NCI-H2029 treated with DMSO at 0.1 percent for 48 hours (cell line): ENCODE measurements around the gene NPAS2.

Experiments used
- DNase-seq: peaks from one replicate; lab custom pipeline; 2025; lab: John Stamatoyannopoulos, UW

The NPAS2 gene

DNA sequence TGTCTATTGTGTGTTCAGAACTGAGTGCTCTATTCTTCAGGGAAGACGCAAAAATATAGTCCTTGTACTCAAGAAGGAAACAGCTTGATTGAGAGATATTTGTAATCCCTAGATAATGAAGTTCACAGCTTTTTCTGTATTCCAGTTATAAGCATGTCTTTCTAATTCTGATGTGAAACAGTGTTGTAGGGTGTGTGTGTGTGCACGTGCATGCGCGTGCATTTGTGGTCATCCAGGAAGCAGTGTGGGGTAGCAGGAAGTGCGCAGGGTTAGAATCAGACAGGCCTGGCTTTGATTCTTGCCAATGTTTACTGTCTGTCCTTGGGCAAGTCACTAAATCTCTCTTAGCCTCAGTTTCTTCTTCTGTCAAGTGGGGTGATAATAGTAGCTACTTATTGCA lies 87.9 kb downstream of the NPAS2 start:
- DNase-seq: no peak

GRCh38 chr2:100909534-100910081 lies 89.7 kb downstream of the NPAS2 start:
- DNase-seq: no peak

DNA sequence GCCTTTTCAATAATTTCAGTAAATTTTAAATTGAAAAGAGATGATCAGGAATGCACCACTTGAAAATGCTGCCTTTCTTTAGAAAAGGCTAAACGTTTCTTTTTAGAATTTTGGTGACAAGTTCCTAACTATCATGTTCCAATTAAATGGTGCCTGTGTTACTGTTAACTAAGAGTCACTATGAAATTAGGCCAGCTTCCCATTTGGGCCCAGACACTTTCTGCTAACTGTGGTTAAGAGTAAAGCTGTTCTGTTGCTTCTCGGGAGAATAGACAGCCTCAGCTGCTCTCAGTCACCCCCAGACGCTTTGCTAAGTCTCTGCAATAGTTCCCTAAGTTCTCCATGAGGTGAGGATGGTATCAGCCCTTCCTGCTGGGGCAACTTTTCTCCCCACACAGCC lies 90.2 kb downstream of the NPAS2 start:
- DNase-seq: no peak

- no peak for DNase-seq
Measured at GRCh38 chr2:100919316-100919715, 99.4 kb downstream of the NPAS2 start.

- no peak for DNase-seq
Measured at GRCh38 chr2:100921685-100922161, 101.8 kb downstream of the NPAS2 start.

DNA sequence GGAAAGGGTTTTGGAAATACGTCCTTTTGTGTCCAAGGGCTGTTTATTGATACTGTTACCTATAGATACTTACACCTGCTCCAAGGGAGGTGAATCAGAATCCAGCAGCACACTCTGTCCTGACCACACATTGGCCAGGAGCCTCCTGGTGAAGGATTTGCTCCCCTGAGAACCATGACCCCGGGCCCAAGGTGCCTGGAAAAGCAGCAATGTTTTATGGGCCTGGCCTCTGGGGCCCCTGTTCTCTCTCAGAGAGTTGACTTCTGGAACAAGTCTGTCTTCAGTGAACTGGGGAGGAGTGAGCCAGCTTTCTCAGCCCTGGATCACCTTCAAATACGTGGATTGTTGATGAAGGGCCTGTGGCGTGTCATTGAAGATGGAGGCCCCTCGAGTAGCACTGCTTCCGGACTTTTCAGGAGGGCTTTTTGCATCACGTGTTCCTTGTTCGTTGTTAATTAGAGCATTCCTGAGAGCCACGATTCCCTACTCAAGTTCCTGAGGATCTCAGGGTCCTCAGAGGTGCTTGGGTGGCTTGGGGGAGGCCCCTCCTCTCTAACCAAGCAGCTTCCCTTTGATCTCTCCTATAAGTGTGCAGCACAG lies 103.6 kb downstream of the NPAS2 start:
- no peak for DNase-seq

GRCh38 chr2:100924122-100924519 lies 104.2 kb downstream of the NPAS2 start:
- no peak for DNase-seq

- no peak for DNase-seq
Measured at GRCh38 chr2:100924520-100925451, 104.8 kb downstream of the NPAS2 start.

DNA sequence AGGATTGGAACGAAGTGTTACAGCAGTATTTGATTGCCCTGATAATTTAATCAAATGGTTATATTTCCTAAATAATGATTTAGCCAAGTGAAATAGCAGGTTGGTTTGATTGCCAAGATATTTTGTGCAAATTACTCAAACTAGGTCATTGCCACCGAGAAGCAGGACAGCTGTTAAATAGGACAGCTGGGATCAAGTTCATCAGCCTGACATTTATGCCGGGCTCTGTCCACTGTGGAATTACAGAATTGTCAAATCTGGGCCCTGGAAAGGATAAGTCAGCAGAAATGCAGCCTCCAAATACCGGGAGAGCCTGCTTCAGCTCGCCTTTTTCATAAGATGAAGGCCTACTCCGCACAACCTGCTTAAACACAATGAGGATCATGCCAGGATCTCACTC lies 108.3 kb downstream of the NPAS2 start:
- DNase-seq: no peak

- DNase-seq: no peak
Measured at GRCh38 chr2:100929147-100929546, 109.2 kb downstream of the NPAS2 start.

- DNase-seq: no peak
Measured at GRCh38 chr2:100934504-100935371, 114.8 kb downstream of the NPAS2 start.

DNA sequence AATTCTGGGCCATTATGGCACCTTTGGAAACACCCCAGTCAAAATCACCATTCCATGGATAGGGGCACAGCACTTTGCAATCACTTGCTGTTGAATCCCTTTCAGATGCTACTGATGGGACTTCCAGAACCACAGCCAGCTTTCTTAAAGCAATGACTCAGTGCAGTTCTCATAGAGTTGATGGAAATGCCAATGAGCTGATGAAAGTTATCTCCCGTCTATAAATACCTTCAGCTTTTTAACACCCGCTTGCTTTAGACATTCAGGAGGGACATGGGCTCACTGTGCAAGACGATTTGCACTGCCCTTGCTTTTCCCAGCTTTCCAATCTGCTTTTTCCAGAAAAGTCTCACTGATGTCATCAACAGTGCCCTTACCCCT lies 115.4 kb downstream of the NPAS2 start:
- DNase-seq: no peak

DNA sequence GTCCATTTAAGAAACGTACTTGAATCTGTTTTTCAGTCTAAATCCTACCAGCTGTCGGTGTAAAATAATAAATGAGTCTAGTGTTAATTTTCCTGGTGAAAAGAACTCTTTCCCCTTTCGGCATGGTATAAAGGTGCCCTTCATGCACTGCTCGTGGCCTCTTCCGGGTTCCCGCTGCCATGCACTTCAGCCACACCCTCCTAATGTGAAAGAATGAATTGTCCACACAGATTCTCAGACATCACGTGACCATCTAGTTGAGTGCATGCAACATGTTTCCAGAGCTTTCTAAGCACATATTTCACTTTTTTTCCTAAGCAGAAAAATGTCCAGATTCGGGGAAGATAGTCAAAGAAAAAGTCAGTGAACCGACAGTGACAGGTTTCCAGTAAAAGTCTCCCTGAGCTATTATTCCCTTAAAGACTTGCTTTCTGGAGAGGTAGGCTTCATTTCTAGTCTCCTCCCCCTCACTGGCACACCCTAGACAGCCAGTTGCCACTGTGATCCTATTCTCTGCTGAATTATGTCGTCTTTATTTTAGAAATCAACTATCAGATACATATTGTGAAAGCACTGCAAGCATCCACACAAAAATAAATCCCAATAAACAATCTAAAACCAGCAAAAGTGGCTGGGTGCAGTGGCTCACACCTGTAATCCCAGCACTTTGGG lies 116.3 kb downstream of the NPAS2 start:
- DNase-seq: no peak

DNA sequence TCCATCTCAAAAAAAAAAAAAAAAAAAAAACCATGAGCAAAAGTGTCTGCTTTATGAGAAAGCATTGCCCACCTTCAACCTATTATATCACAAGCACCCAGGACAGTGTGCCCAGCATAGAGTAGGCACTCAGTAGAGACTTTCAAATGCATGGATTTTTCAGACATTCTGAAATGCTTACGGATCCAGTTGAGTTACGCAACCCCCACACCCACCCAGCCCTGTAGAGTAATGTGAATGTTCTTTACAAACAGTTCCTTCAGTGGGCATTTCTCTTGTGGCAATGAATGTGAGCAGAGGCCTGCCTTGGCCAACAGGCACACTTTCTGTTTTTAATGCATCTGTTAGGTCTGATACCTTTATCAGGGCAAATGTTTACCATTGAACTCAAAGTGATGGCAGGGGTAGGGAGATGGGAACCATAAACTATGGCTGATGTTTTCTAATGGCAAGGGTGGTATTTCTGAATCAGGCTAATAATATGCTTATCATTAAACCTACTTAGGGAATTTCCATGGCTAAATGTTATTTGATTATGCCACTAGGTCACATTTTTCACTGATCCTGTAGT lies 117.1 kb downstream of the NPAS2 start:
- no peak for DNase-seq

- DNase-seq: no peak
Measured at GRCh38 chr2:100938031-100939026, 118.4 kb downstream of the NPAS2 start.

GRCh38 chr2:100939445-100939844 lies 119.5 kb downstream of the NPAS2 start:
- no peak for DNase-seq

DNA sequence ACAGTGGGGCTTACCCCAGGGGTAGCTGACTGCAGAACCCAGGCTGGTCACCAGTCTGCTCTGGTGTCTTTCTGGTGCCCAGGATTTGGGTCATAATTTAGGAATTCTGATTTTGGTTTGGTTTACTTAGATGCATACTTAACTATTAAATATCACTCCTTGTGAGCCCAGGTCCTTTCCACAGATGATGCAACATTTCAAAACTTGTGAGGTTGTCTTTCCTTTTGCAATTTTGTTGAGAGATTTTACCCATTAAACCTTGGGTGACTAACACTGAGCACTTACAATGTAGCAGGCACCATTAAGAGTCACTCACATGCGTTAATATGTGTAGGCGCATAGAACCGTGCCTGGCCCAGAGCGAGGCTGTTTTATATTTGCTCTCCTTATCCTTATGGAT lies 120.3 kb downstream of the NPAS2 start:
- no peak for DNase-seq

DNA sequence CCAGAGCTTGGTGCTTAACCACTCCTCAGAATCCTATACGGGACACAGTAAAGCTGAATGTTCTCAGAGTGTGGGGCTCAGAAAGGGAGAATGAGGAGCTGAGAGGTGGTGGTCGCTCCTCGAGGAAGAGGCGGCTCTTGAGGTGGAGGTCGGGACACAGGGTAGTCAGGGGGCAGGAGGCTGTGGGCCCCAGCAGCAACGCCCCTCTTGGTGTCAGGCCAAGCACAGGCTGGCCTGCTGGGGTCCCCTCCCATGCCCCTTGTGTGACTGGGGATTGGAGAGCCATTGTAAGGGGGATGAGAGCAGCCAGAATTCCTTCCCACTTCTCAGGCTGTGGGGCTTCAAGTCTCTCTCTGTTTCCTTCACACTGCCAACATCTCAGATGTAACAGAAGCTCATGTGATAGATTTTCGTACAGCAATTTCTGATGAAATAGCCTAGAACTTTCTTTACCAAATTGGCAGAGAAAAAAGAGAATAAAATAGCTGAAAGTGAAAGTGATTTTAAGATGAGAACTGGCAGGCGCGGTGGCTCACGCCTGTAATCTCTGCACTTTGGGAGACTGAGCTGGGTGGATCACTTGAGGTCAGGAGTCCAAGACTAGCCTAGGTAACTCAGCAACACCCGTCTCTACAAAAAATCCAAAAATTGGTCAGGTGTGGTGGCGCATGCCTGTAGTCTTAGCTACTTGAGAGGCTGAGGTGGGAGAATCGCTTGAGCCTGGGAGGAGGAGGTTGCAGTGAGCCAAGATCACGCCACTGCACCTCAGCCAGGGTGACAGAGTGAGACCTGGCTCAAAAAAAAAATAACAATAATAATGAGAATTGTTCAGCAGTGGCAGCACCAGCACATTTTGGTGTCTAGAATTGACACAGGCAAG lies 121.1 kb downstream of the NPAS2 start:
- DNase-seq: no peak

DNA sequence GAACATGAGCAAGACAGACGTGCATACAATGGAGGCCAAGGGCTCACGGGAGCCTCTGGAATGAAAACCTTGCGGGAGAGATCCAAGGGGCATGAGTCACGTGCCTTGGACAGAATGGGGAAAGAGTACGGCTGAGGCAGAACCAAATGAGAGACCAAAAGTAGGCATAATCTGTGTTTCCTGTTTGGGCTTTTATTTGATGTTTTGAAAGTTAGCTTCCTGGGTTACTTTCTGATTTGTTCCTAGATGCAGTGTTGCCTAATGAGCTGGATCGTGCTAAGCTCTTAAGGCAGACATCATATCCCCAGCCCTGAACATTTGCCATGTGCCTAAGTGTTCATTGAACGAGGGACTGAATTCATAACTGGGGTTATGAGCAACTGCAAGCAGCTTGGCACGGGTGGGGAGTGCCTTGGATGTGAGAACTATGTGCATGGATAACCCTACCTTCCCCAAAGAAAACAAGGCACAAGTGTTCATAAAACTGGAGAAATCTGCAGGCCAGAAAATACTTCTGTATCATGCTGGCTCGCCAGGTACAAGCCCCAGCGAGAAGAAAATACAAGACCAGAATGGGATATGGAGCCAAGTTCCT lies 121.8 kb downstream of the NPAS2 start:
- DNase-seq: no peak
